ENCODE results near the gene NEDD4L. TPM values are rescaled to one million over a fixed set of nuclear protein-coding genes. Genes with fewer than 3 reads are reported as not detected.

NEDD4L gene
- total and polyA plus RNA-seq, 12 donors = 17.8 to 110 (median 37.6) TPM

DNA sequence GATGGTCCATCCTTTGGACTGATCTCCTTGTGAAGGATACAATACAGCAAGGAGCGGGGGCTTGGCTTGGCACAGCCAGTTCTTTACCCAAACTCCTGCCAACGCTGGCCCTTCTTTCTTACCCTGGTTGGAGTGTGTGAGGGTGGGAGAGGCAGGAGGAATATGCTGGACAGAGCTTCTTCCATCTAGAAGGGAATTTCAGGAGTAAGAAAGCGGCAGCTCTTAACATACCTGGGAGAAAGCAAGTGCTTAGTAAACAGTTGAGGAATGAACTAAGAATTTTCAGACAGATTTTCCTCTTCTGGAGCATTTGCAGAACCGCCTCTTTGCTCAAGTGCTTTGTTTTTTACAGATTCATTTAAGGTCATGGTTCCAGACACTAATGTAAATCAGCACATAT lies 72.8 kb downstream of the NEDD4L start:
- no peaks in the 10 kb centered on the region for H3K27me3 ChIP-seq
- no peak overlapping the region for H3K4me3 ChIP-seq
- intact Hi-C loops (cut with DNase I) = no loop called here
- H3K36me3 ChIP-seq (replicated peaks in 1 of 2) = no peaks in the 10 kb centered on the region
- no peaks in the 10 kb centered on the region for H3K9me3 ChIP-seq (replicated peaks in 1 of 3)
- H3K4me1 ChIP-seq (replicated peaks in 1 of 2) = peaks cover 0 to 6% of the 10 kb centered on the region in 2 donors
- no peak overlapping the region for H3K27ac ChIP-seq
- DNase-seq = no peak
- TF ChIP-seq POLR2A (IDR thresholded peaks at IDR 0.05) = no peak
- TF ChIP-seq, protein P1, sequence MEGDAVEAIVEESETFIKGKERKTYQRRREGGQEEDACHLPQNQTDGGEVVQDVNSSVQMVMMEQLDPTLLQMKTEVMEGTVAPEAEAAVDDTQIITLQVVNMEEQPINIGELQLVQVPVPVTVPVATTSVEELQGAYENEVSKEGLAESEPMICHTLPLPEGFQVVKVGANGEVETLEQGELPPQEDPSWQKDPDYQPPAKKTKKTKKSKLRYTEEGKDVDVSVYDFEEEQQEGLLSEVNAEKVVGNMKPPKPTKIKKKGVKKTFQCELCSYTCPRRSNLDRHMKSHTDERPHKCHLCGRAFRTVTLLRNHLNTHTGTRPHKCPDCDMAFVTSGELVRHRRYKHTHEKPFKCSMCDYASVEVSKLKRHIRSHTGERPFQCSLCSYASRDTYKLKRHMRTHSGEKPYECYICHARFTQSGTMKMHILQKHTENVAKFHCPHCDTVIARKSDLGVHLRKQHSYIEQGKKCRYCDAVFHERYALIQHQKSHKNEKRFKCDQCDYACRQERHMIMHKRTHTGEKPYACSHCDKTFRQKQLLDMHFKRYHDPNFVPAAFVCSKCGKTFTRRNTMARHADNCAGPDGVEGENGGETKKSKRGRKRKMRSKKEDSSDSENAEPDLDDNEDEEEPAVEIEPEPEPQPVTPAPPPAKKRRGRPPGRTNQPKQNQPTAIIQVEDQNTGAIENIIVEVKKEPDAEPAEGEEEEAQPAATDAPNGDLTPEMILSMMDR (IDR thresholded peaks at IDR 0.05) = no peak
- WGBS, 4 donors = 94 to 100% (median 96%) methylated on average over 4 of the region's 4 CpGs

DNA sequence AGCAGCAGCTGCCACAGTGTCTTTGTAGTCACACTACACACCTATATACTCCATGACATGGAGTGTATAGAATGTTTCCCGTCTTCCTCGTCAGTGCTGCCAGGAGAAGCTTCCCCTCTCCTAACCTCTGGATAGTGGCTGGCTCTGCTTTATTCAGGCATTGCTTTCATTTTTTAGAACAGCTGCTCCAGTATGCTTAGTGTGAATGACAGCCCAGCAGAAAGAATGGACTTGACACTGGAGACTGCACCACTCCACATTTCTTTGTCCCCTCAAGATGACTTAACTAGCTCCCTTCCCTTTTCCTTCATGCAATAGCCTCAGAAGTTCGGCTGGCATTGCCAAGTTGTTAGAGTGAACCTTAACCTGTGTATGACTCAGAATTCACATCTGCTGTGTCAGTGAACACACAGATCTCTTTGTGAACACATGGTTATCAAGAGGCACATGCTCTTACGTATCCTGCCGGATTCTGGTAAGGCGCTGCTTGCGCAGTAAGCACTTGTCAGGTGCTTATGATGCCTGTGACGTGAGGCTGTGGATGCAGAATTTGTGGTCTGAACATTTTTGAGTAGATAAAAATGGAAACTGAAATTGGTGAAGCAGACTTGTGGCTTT lies 73.9 kb downstream of the NEDD4L start:
- 38 to 43% (median 39%) methylated on average over 8 of the region's 8 CpGs for WGBS, 4 donors
- Histone ChIP-seq H3K4me1 (replicated peaks in 1 of 2) (peaks cover 0 to 6% of the 10 kb centered on the region in 2 donors), H3K27ac (peak overlapping the region in 3 of 5 donors; percentile 42 to 75 (median 74)), H3K27me3 (no peaks in the 10 kb centered on the region), H3K36me3 (replicated peaks in 1 of 2) (no peaks in the 10 kb centered on the region), H3K9me3 (replicated peaks in 1 of 3) (no peaks in the 10 kb centered on the region), H3K4me3 (no peak overlapping the region)
- intact Hi-C loops (cut with DNase I) = no loop called here
- peak; percentile 49 to 86 (median 84) for DNase-seq
- TF ChIP-seq, protein P1 (IDR thresholded peaks at IDR 0.05) = no peak
- TF ChIP-seq POLR2A (IDR thresholded peaks at IDR 0.05) = no peak

DNA sequence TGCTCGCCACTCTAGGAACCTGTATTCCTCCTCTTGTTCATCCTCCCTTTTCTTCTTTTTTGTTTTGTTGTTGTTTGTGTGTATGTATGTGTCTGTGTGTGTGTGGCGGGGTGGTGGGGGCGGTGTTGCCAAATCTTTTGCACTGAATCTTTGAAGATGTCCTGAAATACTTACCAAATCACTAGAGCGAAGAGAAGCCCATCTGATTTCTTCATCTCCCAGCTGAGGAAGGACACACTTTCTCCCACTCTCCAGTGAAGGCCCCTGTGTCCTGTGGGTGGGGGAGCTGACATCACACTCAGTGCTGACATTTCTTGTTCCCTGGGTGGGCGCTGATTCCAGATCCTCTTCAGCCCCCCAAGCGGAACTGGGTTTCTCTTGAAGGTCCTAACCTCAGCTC lies 74.5 kb downstream of the NEDD4L start:
- no peaks in the 10 kb centered on the region for H3K27me3 ChIP-seq
- no peaks in the 10 kb centered on the region for H3K9me3 ChIP-seq (replicated peaks in 1 of 3)
- H3K36me3 ChIP-seq (replicated peaks in 1 of 2) = no peaks in the 10 kb centered on the region
- intact Hi-C loops (cut with DNase I) = no loop called here
- 76 to 98% (median 95%) methylated on average over 5 to 6 of the region's 6 CpGs for WGBS, 4 donors
- peak overlapping the region in 3 of 5 donors; percentile 17 to 75 (median 74) for H3K27ac ChIP-seq
- TF ChIP-seq POLR2A (IDR thresholded peaks at IDR 0.05) = no peak
- TF ChIP-seq, protein P1 (IDR thresholded peaks at IDR 0.05) = no peak
- DNase-seq = no peak
- peaks cover 0 to 6% of the 10 kb centered on the region in 2 donors for H3K4me1 ChIP-seq (replicated peaks in 1 of 2)
- H3K4me3 ChIP-seq = no peak overlapping the region

DNA sequence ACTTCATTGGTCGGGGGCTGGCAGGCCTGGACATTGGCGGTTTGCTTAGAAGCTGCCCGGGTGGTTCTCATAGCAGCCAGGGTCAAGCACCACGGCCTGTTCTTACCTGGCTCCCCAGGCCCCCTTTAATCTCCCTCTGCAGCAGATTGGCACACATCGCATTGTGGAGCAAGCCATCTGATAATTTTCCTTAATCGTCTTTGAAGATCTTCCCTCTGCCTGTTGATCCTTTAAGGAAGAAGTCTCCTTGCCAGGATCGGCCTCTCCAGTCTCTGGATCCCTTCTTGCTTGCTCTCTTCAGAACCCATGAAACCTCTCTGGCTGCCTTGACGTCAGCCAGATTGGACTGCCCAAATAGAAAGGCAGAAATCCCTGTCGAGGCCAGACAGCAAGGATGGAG lies 75.8 kb downstream of the NEDD4L start:
- no peak overlapping the region for H3K4me3 ChIP-seq
- H3K27ac ChIP-seq = no peak overlapping the region
- H3K27me3 ChIP-seq = no peaks in the 10 kb centered on the region
- TF ChIP-seq, protein P1 (IDR thresholded peaks at IDR 0.05) = no peak
- TF ChIP-seq POLR2A (IDR thresholded peaks at IDR 0.05) = no peak
- H3K36me3 ChIP-seq (replicated peaks in 1 of 2) = no peaks in the 10 kb centered on the region
- no peak for DNase-seq
- H3K4me1 ChIP-seq (replicated peaks in 1 of 2) = peaks cover 0 to 6% of the 10 kb centered on the region in 2 donors
- H3K9me3 ChIP-seq (replicated peaks in 1 of 3) = no peaks in the 10 kb centered on the region
- intact Hi-C loops (cut with DNase I) = loop anchor here (2.0 to 5.0 kb wide), 3 partner anchors 75 to 238 kb away; partner anchors contain the start of gene NEDD4L (in 2 of the 2)
- WGBS, 4 donors = 87 to 94% (median 91%) methylated on average over 6 to 9 of the region's 9 CpGs

Measured in adrenal gland (tissue), 12 donors.